Kidney (tissue), 14 donors: ENCODE measurements around the gene TGOLN2. TPM values are rescaled to one million over a fixed set of nuclear protein-coding genes. Genes with fewer than 3 reads are reported as not detected.

Source experiments
- DNase-seq, 5 donors: peaks; one replicate each; pipeline ENCODE4 v3.0.0-alpha.2; 2013 to 2020
- FAIRE-seq: peaks from 2 replicates; lab custom pipeline; 2012; peaks lifted over from hg19 to GRCh38; lab: Jason Lieb, UNC
- H3K27ac ChIP-seq, 2 donors: one replicate each; pipeline ENCODE4 v1.7.0; 2013; ENCODE audit warnings: low read depth in 2 of 2, low read length in 2 of 2, inconsistent platforms in 1 of 2
- H3K27me3 ChIP-seq: one replicate; pipeline ENCODE4 v1.7.1; 2013; ENCODE audit warnings: low read length, inconsistent platforms; ENCODE audit not compliant: control insufficient read depth, insufficient read depth
- H3K36me3 ChIP-seq, 3 donors: one replicate each; pipeline versions ENCODE4 v1.7.0 to v1.7.1; 2013; ENCODE audit warnings: low read length in 3 of 3, control low read depth in 1 of 3, inconsistent platforms in 1 of 3; ENCODE audit not compliant: insufficient read depth in 3 of 3, control insufficient read depth in 2 of 3
- H3K4me1 ChIP-seq, 3 donors: one replicate each; pipeline versions ENCODE4 v1.7.0 to v1.7.1; 2013; ENCODE audit warnings: low read length in 3 of 3, inconsistent platforms in 1 of 3, low read depth in 1 of 3; ENCODE audit not compliant: control insufficient read depth in 2 of 3, insufficient read depth in 2 of 3
- H3K4me3 ChIP-seq, 3 donors: one replicate each; pipeline versions ENCODE4 v1.7.0 to v1.8.1; 2013; ENCODE audit warnings: low read length in 3 of 3, control low read depth in 1 of 3, inconsistent platforms in 1 of 3
- H3K9ac ChIP-seq, 3 donors: one replicate each; pipeline versions ENCODE4 v1.7.0 to v1.7.1; 2013; ENCODE audit warnings: low read length in 3 of 3, control low read depth in 1 of 3, inconsistent platforms in 1 of 3
- H3K9me3 ChIP-seq, 3 donors: one replicate each; pipeline versions ENCODE4 v1.7.0 to v1.7.1; 2013; ENCODE audit warnings: low read length in 3 of 3, control low read depth in 1 of 3, inconsistent platforms in 1 of 3; ENCODE audit not compliant: control insufficient read depth in 2 of 3, insufficient read depth in 1 of 3
- intact Hi-C: fragments of 100-400 bp; cut with DNase I; formaldehyde crosslinking; loops from one replicate; pipeline ENCODE4 v1.11.1; 2022
- polyA plus RNA-seq: library from polyadenylated mRNA; stranded (reverse); fragments of 350-450 nt; fragmentation: Illumina TruSeq; extraction: RNeasy Lipid Tissue Mini Kit (QIAGEN cat#74804); gene quantifications from one replicate; pipeline ENCODE4 v1.2.3, GENCODE V29; 2014; ENCODE audit warnings: low read depth, low replicate concordance; ENCODE audit not compliant: insufficient read depth
- total RNA-seq: library from RNA; stranded (reverse); fragmentation: NEBNext Ultra II Directional; extraction: Animal tissue kit (Norgen Biotek cat#: 25700); gene quantifications from one replicate; pipeline ENCODE4 v1.2.1, GENCODE V29; 2021
- TF ChIP-seq, protein P1 (sequence below): IDR thresholded peaks from 3 replicates; pipeline ENCODE4 v1.5.1; 2012; ENCODE audit warnings: mild to moderate bottlenecking, moderate library complexity, borderline replicate concordance; ENCODE audit not compliant: insufficient read depth; ENCODE audit errors: extremely low read depth
- donor health status: control.
- donor health status: control.
- donor health status: control.
- donor health status: control.
- donor health status: control.
- donor health status: DM: yes; HTN: yes; CAD: no.
- donor health status: Normal renal cell carcinoma (clear cell type).

Gene TGOLN2
- total and polyA plus RNA-seq, 2 donors from 2014 or later, result 71.8 to 175 TPM

DNA sequence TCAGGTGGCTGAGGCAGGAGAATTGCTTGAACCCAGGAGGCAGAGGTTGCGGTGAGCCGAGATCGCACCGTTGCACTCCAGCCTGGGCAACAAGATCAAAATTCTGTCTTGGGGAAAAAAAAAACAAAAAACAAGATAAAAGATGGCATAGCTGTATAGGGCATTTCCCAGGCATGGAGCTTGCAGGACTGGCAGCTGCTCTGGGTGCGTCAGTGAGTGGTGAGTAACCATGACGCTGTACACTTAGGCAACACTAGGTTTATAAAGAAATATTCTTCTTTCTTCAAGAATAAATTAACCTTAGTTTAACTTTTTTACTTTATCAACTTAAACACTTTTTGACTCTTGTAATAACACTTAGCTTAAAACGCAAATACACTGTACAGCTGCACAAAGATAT is 15.4 kb downstream of the TGOLN2 start:
- Histone ChIP-seq H3K9ac (no peak overlapping the region), H3K36me3 (peaks cover 0 to 8% (median 5%) of the 10 kb centered on the region in 3 donors), H3K4me1 (peaks cover 12% of the 10 kb centered on the region in 3 donors), H3K4me3 (no peak overlapping the region), H3K27me3 (no peaks in the 10 kb centered on the region), H3K27ac (no peak overlapping the region), H3K9me3 (no peaks in the 10 kb centered on the region)
- intact Hi-C loops, result no loop called here
- DNase-seq (no peak), FAIRE-seq (no peak)
- TF ChIP-seq, protein P1, sequence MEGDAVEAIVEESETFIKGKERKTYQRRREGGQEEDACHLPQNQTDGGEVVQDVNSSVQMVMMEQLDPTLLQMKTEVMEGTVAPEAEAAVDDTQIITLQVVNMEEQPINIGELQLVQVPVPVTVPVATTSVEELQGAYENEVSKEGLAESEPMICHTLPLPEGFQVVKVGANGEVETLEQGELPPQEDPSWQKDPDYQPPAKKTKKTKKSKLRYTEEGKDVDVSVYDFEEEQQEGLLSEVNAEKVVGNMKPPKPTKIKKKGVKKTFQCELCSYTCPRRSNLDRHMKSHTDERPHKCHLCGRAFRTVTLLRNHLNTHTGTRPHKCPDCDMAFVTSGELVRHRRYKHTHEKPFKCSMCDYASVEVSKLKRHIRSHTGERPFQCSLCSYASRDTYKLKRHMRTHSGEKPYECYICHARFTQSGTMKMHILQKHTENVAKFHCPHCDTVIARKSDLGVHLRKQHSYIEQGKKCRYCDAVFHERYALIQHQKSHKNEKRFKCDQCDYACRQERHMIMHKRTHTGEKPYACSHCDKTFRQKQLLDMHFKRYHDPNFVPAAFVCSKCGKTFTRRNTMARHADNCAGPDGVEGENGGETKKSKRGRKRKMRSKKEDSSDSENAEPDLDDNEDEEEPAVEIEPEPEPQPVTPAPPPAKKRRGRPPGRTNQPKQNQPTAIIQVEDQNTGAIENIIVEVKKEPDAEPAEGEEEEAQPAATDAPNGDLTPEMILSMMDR, result no peak

DNA sequence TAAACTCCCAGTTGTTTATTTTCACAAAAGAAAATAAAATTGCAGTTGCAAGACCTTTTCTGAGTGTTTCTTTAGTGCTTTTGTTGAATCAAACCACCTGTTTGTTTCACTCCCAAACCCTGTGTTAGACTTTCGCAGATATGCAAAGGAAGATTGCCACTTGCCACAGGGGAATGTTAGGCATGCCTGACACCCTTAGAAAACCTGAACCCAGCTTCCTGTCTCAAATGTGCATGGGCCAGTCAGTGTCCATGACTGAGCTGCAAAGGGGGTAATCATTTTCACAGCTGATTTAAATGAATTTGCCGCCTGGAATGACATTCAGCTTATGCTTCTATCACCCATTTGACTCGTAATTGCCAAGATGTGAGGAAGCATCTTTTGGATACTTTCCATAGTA is 17.5 kb downstream of the TGOLN2 start:
- no peaks in the 10 kb centered on the region for H3K36me3 ChIP-seq
- H3K4me3 ChIP-seq, result no peak overlapping the region
- H3K27me3 ChIP-seq, result no peaks in the 10 kb centered on the region
- no peak overlapping the region for H3K27ac ChIP-seq
- DNase-seq (peak in 1 of 5 donors; percentile 58), FAIRE-seq (no peak)
- no peaks in the 10 kb centered on the region for H3K9me3 ChIP-seq
- intact Hi-C loops, result no loop called here
- peaks cover 12% of the 10 kb centered on the region in 3 donors for H3K4me1 ChIP-seq
- no peak overlapping the region for H3K9ac ChIP-seq
- TF ChIP-seq, protein P1, result no peak

- TF ChIP-seq, protein P1, result no peak
- H3K36me3 ChIP-seq, result no peaks in the 10 kb centered on the region
- peak overlapping the region; percentile 54 to 65 for H3K27ac ChIP-seq
- intact Hi-C loops, result loop anchor here (10.0 kb wide), 1 partner anchor 245 kb away; no protein-coding TSS in a partner anchor
- peak in 1 of 5 donors; percentile 23 for DNase-seq
- no peaks in the 10 kb centered on the region for H3K9me3 ChIP-seq
- peaks cover 12% of the 10 kb centered on the region in 3 donors for H3K4me1 ChIP-seq
- no peaks in the 10 kb centered on the region for H3K27me3 ChIP-seq
- no peak for FAIRE-seq
- H3K4me3 ChIP-seq, result no peak overlapping the region
- peak overlapping the region in 1 of 3 donors; percentile 34 for H3K9ac ChIP-seq
Observed at GRCh38 chr2:85309699-85310321, 18.0 kb downstream of the TGOLN2 start.
